Stimulated activated CD8-positive, alpha-beta memory T cell treated with anti-CD3 and anti-CD28 coated beads, Interleukin-15, amount 100 ng/mL, for 4 hours (primary cell): ENCODE data around the gene RASL10A.

Experiments used
- DNase-seq, 2 donors: peaks; one replicate each; pipeline ENCODE4 v3.0.0-alpha.2; 2020; ENCODE audit warnings: low read depth in 2 of 2

RASL10A gene

GRCh38 chr22:29338398-29338797 lies 22.9 kb upstream of the RASL10A start:
- no peak for DNase-seq

GRCh38 chr22:29337631-29338284 lies 22.3 kb upstream of the RASL10A start:
- DNase-seq, result no peak

- no peak for DNase-seq
Measured at GRCh38 chr22:29336751-29337490, 21.4 kb upstream of the RASL10A start.

GRCh38 chr22:29335656-29336055 lies 20.2 kb upstream of the RASL10A start:
- DNase-seq, result no peak

GRCh38 chr22:29334696-29335344 lies 19.3 kb upstream of the RASL10A start:
- DNase-seq, result no peak

GRCh38 chr22:29334148-29334547 lies 18.7 kb upstream of the RASL10A start:
- DNase-seq, result no peak

GRCh38 chr22:29332886-29333496 lies 17.5 kb upstream of the RASL10A start:
- DNase-seq, result no peak

GRCh38 chr22:29331658-29332300 lies 16.3 kb upstream of the RASL10A start:
- DNase-seq, result no peak

GRCh38 chr22:29331213-29331612 lies 15.7 kb upstream of the RASL10A start:
- no peak for DNase-seq

GRCh38 chr22:29330753-29331152 lies 15.3 kb upstream of the RASL10A start:
- DNase-seq, result no peak

GRCh38 chr22:29330291-29330690 lies 14.8 kb upstream of the RASL10A start:
- no peak for DNase-seq

- DNase-seq, result no peak
Measured at GRCh38 chr22:29329581-29329980, 14.1 kb upstream of the RASL10A start.

- no peak for DNase-seq
Measured at GRCh38 chr22:29328566-29329500, 13.3 kb upstream of the RASL10A start.

GRCh38 chr22:29328055-29328454 lies 12.6 kb upstream of the RASL10A start:
- DNase-seq, result no peak

GRCh38 chr22:29327089-29327764 lies 11.7 kb upstream of the RASL10A start:
- DNase-seq, result no peak

GRCh38 chr22:29326481-29326880 lies 11.0 kb upstream of the RASL10A start:
- no peak for DNase-seq

GRCh38 chr22:29325785-29326315 lies 10.4 kb upstream of the RASL10A start:
- no peak for DNase-seq

- no peak for DNase-seq
Measured at GRCh38 chr22:29325356-29325755, 9.9 kb upstream of the RASL10A start.

- no peak for DNase-seq
Measured at GRCh38 chr22:29323641-29324040, 8.1 kb upstream of the RASL10A start.

GRCh38 chr22:29320546-29320945 lies 5.0 kb upstream of the RASL10A start:
- no peak for DNase-seq
